ENCODE data around the gene PRDM5. TPM values are rescaled to one million over a fixed set of nuclear protein-coding genes. Genes with fewer than 3 reads are reported as not detected.

Gene PRDM5
- polyA plus RNA-seq, 1 donor (not counting 4 experiments of a cell fraction or from before 2014, with no cell fraction given), result 3.6 TPM

- Histone ChIP-seq H3K9me3 (ENCODE audit: control insufficient read depth, low read depth, low read length) (no peaks in the 10 kb centered on the region), H3K9ac (ENCODE audit: control insufficient read depth, extremely low read depth, insufficient read depth, low read length) (no peak overlapping the region), H3K79me2 (ENCODE audit: control insufficient read depth, insufficient read depth, low read length) (no peaks in the 10 kb centered on the region), H3K4me1 (ENCODE audit: control insufficient read depth, extremely low read depth, insufficient read depth, low read length) (peaks cover 3% of the 10 kb centered on the region), H3K27ac (ENCODE audit: control insufficient read depth, insufficient read depth, low read length) (no peak overlapping the region), H3K36me3 (ENCODE audit: control insufficient read depth in 2 of 2, extremely low read depth in 1 of 2, insufficient read depth in 2 of 2, low read length in 2 of 2) (no peaks in the 10 kb centered on the region), H4K20me1 (ENCODE audit: control insufficient read depth, extremely low read depth, insufficient read depth, low read length) (no peaks in the 10 kb centered on the region), H2AFZ (ENCODE audit: control insufficient read depth, low read length) (no peak overlapping the region), H3K9me1 (ENCODE audit: control insufficient read depth, extremely low read depth, insufficient read depth, low read length) (no peaks in the 10 kb centered on the region), H3K27me3 (ENCODE audit: control insufficient read depth, extremely low read depth, insufficient read depth, low read length) (no peaks in the 10 kb centered on the region), H3K4me3 (ENCODE audit: control insufficient read depth in 2 of 3, extremely low read depth in 1 of 3, insufficient read depth in 2 of 3, low read depth in 1 of 3, low read length in 3 of 3) (no peak overlapping the region), H3K4me2 (ENCODE audit: control insufficient read depth, extremely low read depth, insufficient read depth, low read depth, low read length) (no peak overlapping the region)
- dilution Hi-C loops (cut with MboI; ENCODE audit: extremely low pct_ligation_motif_present, low sequenced_read_pairs), result no loop called here
- TF ChIP-seq CTCF (optimal IDR thresholded peaks at IDR 0.05 in 1 of 3, IDR thresholded peaks at IDR 0.05 in 1 of 3, conservative IDR thresholded peaks at IDR 0.05 in 1 of 3; ENCODE audit: extremely low read depth in 1 of 3, insufficient read depth in 2 of 3, low read length in 3 of 3) (no peak), EZH2 (IDR thresholded peaks at IDR 0.05; ENCODE audit: low read length) (no peak)
- no peak for FAIRE-seq
- DNase-seq (ENCODE audit: low read depth, low spot score), result no peak
Measured at GRCh38 chr4:120816296-120816965, 106.1 kb downstream of the PRDM5 start.

- FAIRE-seq (no peak), DNase-seq (ENCODE audit: low read depth, low spot score) (no peak)
- Histone ChIP-seq H3K27ac (ENCODE audit: control insufficient read depth, insufficient read depth, low read length) (no peak overlapping the region), H3K27me3 (ENCODE audit: control insufficient read depth, extremely low read depth, insufficient read depth, low read length) (no peaks in the 10 kb centered on the region), H3K9me1 (ENCODE audit: control insufficient read depth, extremely low read depth, insufficient read depth, low read length) (no peaks in the 10 kb centered on the region), H3K9me3 (ENCODE audit: control insufficient read depth, low read depth, low read length) (no peaks in the 10 kb centered on the region), H3K79me2 (ENCODE audit: control insufficient read depth, insufficient read depth, low read length) (no peaks in the 10 kb centered on the region), H2AFZ (ENCODE audit: control insufficient read depth, low read length) (no peak overlapping the region), H3K4me1 (ENCODE audit: control insufficient read depth, extremely low read depth, insufficient read depth, low read length) (peaks cover 3% of the 10 kb centered on the region), H3K4me2 (ENCODE audit: control insufficient read depth, extremely low read depth, insufficient read depth, low read depth, low read length) (no peak overlapping the region), H3K9ac (ENCODE audit: control insufficient read depth, extremely low read depth, insufficient read depth, low read length) (no peak overlapping the region), H3K36me3 (ENCODE audit: control insufficient read depth in 2 of 2, extremely low read depth in 1 of 2, insufficient read depth in 2 of 2, low read length in 2 of 2) (no peaks in the 10 kb centered on the region), H4K20me1 (ENCODE audit: control insufficient read depth, extremely low read depth, insufficient read depth, low read length) (no peaks in the 10 kb centered on the region), H3K4me3 (ENCODE audit: control insufficient read depth in 2 of 3, extremely low read depth in 1 of 3, insufficient read depth in 2 of 3, low read depth in 1 of 3, low read length in 3 of 3) (no peak overlapping the region)
- TF ChIP-seq CTCF (optimal IDR thresholded peaks at IDR 0.05 in 1 of 3, IDR thresholded peaks at IDR 0.05 in 1 of 3, conservative IDR thresholded peaks at IDR 0.05 in 1 of 3; ENCODE audit: extremely low read depth in 1 of 3, insufficient read depth in 2 of 3, low read length in 3 of 3) (no peak), EZH2 (IDR thresholded peaks at IDR 0.05; ENCODE audit: low read length) (no peak)
- dilution Hi-C loops (cut with MboI; ENCODE audit: extremely low pct_ligation_motif_present, low sequenced_read_pairs), result no loop called here
Measured at GRCh38 chr4:120815361-120815760, 107.2 kb downstream of the PRDM5 start.

All from keratinocyte (primary cell).